Astrocyte of the spinal cord (primary cell): ENCODE data around the gene PACS1.

Experiments
- DNase-seq: peaks from one replicate; pipeline ENCODE4 v3.0.0; 2011; ENCODE audit warnings: low read depth, low spot score
- H3K4me3 ChIP-seq: 2 replicates; pipeline ENCODE4 v1.5.1; 2011; ENCODE audit warnings: low read depth, mild to moderate bottlenecking, low read length, moderate library complexity
- in situ Hi-C: cut with HindIII; loops from 2 replicates; pipeline ENCODE4 v1.10.0; 2017; ENCODE audit warnings: low sequenced_read_pairs
- TF ChIP-seq, protein P1 (sequence below): IDR thresholded peaks from 2 replicates; pipeline ENCODE4 v1.5.1; 2012; ENCODE audit warnings: low read depth, mild to moderate bottlenecking, low read length, inconsistent platforms

Gene PACS1

DNA sequence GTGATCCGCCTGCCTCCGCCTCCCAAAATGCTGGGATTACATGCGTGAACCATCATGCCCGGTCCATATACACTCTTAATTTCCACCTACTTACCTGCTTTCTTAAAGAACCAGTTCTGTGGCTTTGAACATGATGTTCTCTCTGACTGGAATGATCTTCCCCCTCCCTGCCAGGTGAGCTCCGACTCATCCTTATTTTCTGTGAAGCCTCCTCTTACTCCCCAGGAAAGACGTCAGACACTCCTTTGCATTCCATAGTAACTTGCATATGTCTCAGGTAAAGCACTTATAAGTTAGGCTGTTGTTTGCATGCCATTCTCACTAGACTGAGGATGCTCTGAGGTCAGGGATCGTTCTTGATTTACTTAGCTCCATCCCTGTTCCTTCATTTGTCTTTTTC is 106.6 kb downstream of the PACS1 start:
- DNase-seq, result no peak
- TF ChIP-seq, protein P1, sequence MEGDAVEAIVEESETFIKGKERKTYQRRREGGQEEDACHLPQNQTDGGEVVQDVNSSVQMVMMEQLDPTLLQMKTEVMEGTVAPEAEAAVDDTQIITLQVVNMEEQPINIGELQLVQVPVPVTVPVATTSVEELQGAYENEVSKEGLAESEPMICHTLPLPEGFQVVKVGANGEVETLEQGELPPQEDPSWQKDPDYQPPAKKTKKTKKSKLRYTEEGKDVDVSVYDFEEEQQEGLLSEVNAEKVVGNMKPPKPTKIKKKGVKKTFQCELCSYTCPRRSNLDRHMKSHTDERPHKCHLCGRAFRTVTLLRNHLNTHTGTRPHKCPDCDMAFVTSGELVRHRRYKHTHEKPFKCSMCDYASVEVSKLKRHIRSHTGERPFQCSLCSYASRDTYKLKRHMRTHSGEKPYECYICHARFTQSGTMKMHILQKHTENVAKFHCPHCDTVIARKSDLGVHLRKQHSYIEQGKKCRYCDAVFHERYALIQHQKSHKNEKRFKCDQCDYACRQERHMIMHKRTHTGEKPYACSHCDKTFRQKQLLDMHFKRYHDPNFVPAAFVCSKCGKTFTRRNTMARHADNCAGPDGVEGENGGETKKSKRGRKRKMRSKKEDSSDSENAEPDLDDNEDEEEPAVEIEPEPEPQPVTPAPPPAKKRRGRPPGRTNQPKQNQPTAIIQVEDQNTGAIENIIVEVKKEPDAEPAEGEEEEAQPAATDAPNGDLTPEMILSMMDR, result no peak
- in situ Hi-C loops, result no loop called here
- H3K4me3 ChIP-seq, result no peak overlapping the region

DNA sequence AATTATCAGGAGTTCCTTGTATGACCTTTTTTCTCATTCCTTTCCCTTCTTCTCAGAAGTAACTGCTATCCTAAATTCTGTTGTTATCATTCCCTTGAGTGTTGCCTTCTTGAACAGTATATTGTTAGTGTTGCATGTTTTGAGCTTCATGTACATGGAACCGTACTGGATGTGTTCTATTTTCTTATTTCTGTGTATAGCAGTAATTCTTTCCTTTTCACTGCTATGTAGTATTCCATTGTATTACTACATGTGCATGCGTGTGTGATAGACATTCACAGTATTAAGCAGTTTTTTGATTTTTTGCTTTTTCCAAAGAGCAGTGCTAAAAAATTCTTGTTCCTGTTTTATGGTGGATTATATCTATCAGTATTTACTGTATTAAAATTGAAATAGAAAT is 108.1 kb downstream of the PACS1 start:
- H3K4me3 ChIP-seq, result no peak overlapping the region
- in situ Hi-C loops, result no loop called here
- no peak for DNase-seq
- TF ChIP-seq, protein P1, result no peak

DNA sequence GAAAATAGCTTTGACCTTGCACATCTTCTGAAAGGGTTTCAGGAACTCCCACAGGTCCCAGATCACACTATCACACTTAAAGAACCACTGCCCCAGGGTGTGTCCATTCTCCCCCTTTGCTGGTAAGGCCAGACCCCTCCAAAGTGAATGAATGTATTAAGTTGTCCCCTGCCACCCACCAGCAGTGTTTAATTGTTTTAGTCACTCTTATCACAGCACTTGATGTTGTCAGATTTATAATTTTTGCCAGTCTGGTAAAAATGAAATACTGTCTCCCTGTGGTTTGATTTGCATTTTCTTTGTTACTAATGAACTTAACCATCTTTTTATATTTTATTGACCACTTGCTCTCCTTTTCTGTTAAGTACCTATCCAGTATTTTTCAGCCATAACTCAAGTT is 108.8 kb downstream of the PACS1 start:
- in situ Hi-C loops, result no loop called here
- TF ChIP-seq, protein P1, result no peak
- no peak overlapping the region for H3K4me3 ChIP-seq
- DNase-seq, result no peak

DNA sequence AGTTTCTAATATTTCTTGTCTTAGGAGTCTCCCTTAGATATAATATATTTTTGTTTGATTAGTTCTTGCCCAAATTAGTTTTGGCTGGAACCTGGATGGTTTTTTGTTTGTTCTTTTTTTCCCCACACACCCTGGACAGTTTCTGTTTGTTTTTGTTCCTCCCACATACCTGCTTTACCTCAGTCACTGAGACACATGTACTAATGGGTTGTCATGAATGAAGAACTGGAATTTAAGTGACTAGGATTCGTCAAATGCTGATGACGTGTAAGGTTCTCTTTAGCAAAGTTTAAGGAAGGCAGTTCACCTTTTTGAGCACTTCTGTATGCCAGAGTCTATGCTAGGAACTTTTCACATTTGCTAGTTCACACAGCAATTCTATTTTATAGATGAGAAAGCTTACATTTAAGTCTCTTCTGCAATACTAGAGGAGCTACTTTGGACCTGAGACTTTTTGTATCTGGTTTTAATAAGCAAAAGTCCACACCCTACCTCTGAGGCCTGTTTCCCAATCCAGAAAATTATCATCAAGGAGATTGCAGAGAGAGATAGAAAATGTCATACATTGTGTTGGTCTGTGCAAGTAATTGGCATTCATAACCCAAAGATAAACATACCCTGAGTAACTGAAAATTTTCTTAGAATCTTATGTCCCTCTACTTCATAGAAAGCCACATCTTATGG is 111.7 kb downstream of the PACS1 start:
- H3K4me3 ChIP-seq, result no peak overlapping the region
- in situ Hi-C loops, result no loop called here
- TF ChIP-seq, protein P1, result no peak
- DNase-seq, result no peak

DNA sequence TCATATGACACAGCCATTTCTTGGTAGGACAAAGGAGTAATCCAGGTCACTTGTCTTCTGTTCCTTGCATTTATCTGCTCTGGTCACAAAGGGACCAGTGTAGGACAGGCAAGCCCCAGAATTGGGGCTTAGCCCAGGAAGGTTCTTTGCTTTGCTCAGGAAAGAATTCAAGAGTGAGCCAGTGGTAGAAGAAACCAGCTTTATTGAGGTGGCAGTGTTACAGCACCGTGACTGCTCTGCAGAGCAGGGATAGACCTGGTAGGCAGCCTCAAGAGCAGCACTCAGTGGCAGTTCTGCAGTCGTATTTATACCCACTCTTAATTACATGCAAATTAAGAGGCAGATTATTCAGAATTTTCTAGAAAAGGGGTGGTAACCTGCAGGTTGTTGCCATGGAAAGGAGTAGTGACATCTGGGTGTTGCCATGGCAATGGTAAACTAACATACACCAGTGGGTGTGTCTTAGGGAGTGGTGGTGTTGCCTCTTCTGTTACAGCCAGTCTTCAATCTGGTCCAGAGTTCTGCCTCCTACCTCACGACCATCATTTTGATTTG is 113.5 kb downstream of the PACS1 start:
- TF ChIP-seq, protein P1, result no peak
- DNase-seq, result no peak
- in situ Hi-C loops, result no loop called here
- H3K4me3 ChIP-seq, result no peak overlapping the region

DNA sequence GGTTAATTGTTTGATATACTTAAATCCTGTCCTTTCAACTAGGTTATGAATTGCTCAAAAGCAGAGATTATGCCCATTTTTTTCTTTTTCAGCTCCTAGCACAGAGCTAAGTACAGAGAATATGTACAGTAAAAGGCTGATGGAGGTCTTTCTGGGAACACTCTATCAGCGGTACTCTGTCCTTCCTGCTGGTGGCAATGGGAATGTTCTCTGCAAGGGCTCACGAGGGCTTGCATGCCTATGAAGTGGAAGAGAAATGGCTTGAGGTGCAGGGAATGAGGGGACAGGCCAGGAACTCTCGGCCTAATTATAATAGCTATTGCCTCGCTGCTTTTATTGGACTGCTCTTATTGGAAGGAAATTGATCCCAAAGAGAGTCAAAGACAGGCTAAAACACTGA is 114.7 kb downstream of the PACS1 start:
- no peak for DNase-seq
- TF ChIP-seq, protein P1, result no peak
- in situ Hi-C loops, result no loop called here

More for the DNA sequence above, 114.7 kb downstream of the PACS1 start:
- H3K4me3 ChIP-seq, result no peak overlapping the region
